Right lobe of liver (tissue), 6 donors: ENCODE results near the gene CLCN7. TPM values are rescaled to one million over a fixed set of nuclear protein-coding genes. Genes with fewer than 3 reads are reported as not detected.

ENCODE experiments used
- ATAC-seq, 4 donors: fragments of 200-7000 bp; cut with Tn5 transposase; one replicate each; pipeline ENCODE4 v1.9.1; 2020; ENCODE audit warnings: mild to moderate bottlenecking in 4 of 4, moderate library complexity in 4 of 4
- DNase-seq, 3 donors: peaks; one replicate each; pipeline ENCODE4 v3.0.0-alpha.2; 2020
- H3K27ac ChIP-seq, 3 donors: fragments of 200-600 bp; one replicate each; pipeline ENCODE4 v1.8.0; 2022
- H3K27me3 ChIP-seq, 2 donors: fragments of 200-600 bp; one replicate each; pipeline ENCODE4 v1.8.0; 2022
- H3K36me3 ChIP-seq, 4 donors: fragments of 200-600 bp; sonication (generic) in 1 of 4; one replicate each; pipeline versions ENCODE4 v1.5.1 to v1.8.0; 2017 to 2022; ENCODE audit warnings: control low read depth in 1 of 4
- H3K4me1 ChIP-seq, 4 donors: fragments of 200-600 bp; sonication (generic) in 1 of 4; one replicate each; pipeline versions ENCODE4 v1.5.1 to v1.8.0; 2017 to 2022; ENCODE audit warnings: control low read depth in 1 of 4
- H3K4me3 ChIP-seq, 3 donors: fragments of 200-600 bp; one replicate each; pipeline ENCODE4 v1.8.0; 2022
- H3K9me3 ChIP-seq, 4 donors: fragments of 200-600 bp; sonication (generic) in 1 of 4; one replicate each; pipeline versions ENCODE4 v1.5.1 to v1.8.0; 2017 to 2022; ENCODE audit warnings: control low read depth in 1 of 4
- CTCF ChIP-seq, 4 donors: fragments of 200-600 bp in 3 of 4; fragments of 450-650 bp in 1 of 4; IDR thresholded peaks; one replicate each; pipeline versions ENCODE4 v1.5.1 to v1.8.0; 2016 to 2022; ENCODE audit warnings: antibody characterized with exemption in 4 of 4, mild to moderate bottlenecking in 2 of 4
- POLR2A ChIP-seq: fragments of 450-650 bp; IDR thresholded peaks from one replicate; pipeline ENCODE4 v1.6.1; 2017; ENCODE audit warnings: antibody characterized with exemption, mild to moderate bottlenecking
- WGBS: methylation state at CpG from one replicate; pipeline ENCODE4 v1.1.6; 2018; ENCODE audit warnings: low coverage, low lambda C conversion rate; ENCODE audit not compliant: insufficient coverage; ENCODE audit errors: missing lambda C conversion rate; 5-methylcytosine and 5-hydroxymethylcytosine counted together
- intact Hi-C, 2 donors: fragments of 100-400 bp; cut with DNase I; formaldehyde crosslinking; loops; one replicate each; pipeline versions ENCODE4 v1.11.2 to v1.14.1; 2022
- total RNA-seq, 6 experiments: library from RNA; depleted of rRNA in 2 of 6; stranded (reverse); fragments of >200 nt in 2 of 6; fragmentation: NEBNext Ultra II Directional in 3 of 6; extraction: Animal tissue kit (Norgen Biotek cat#: 25700) in 3 of 6; gene quantifications; one replicate each; pipeline versions ENCODE4 v1.1.0 to v1.2.4, GENCODE V29; 2016 to 2023
- donor health status: DM: no; HTN: yes; CAD: no.
- donor health status: DM: no; HTN: no; CAD: no.
- donor health status: DM: no; HTN: no; CAD: no.
- donor health status: DM: no; HTN: yes; CAD: no.
- donor health status: DM: no; HTN: yes; CAD: no.

The CLCN7 gene
- total RNA-seq, 6 experiments from 2014 or later: 36.0 to 50.8 (median 40.8) TPM

GRCh38 chr16:1511662-1512569 is 37.1 kb upstream of the CLCN7 start:
- peak in 3 of 4 donors; percentile 32 to 54 (median 50) for ATAC-seq

GRCh38 chr16:1510941-1511351 is 36.1 kb upstream of the CLCN7 start:
- intact Hi-C loops: no loop called here
- H3K36me3 ChIP-seq: no peaks in the 10 kb centered on the region
- H3K9me3 ChIP-seq: no peaks in the 10 kb centered on the region
- no peak overlapping the region for H3K4me3 ChIP-seq
- DNase-seq: no peak
- 88% methylated on average over 4 of the region's 26 CpGs for WGBS
- TF ChIP-seq POLR2A: no peak
- TF ChIP-seq CTCF (IDR thresholded peaks at IDR 0.05): no peak
- no peaks in the 10 kb centered on the region for H3K27me3 ChIP-seq
- no peak overlapping the region for H3K27ac ChIP-seq
- no peaks in the 10 kb centered on the region for H3K4me1 ChIP-seq
- no peak for ATAC-seq

More at GRCh38 chr16:1511662-1512569, 37.1 kb upstream of the CLCN7 start:
- Histone ChIP-seq H3K27ac (peak overlapping the region in 2 of 3 donors; percentile 24 to 51), H3K27me3 (no peaks in the 10 kb centered on the region), H3K4me1 (no peaks in the 10 kb centered on the region), H3K36me3 (no peaks in the 10 kb centered on the region), H3K4me3 (no peak overlapping the region), H3K9me3 (no peaks in the 10 kb centered on the region)
- 71% methylated on average over 23 of the region's 30 CpGs for WGBS
- DNase-seq: no peak
- TF ChIP-seq POLR2A: no peak
- TF ChIP-seq CTCF (IDR thresholded peaks at IDR 0.05): no peak
- intact Hi-C loops: no loop called here

- 71% methylated on average over 4 of the region's 10 CpGs for WGBS
- no peaks in the 10 kb centered on the region for H3K4me1 ChIP-seq
- no peaks in the 10 kb centered on the region for H3K36me3 ChIP-seq
- DNase-seq: no peak
- no peak for TF ChIP-seq CTCF (IDR thresholded peaks at IDR 0.05)
- TF ChIP-seq POLR2A: no peak
- H3K27me3 ChIP-seq: no peaks in the 10 kb centered on the region
- no peak overlapping the region for H3K27ac ChIP-seq
- no peak for ATAC-seq
- no peaks in the 10 kb centered on the region for H3K9me3 ChIP-seq
- H3K4me3 ChIP-seq: no peak overlapping the region
- intact Hi-C loops: no loop called here
These were observed 35.4 kb upstream of the CLCN7 start for GRCh38 chr16:1510272-1510671.

GRCh38 chr16:1509307-1510221 is 34.7 kb upstream of the CLCN7 start:
- ATAC-seq: peak; percentile 29 to 67 (median 46)
- DNase-seq: peak in 2 of 3 donors; percentile 61 to 65
- H3K4me1 ChIP-seq: no peaks in the 10 kb centered on the region
- no peak overlapping the region for H3K4me3 ChIP-seq
- no peaks in the 10 kb centered on the region for H3K9me3 ChIP-seq
- no peak overlapping the region for H3K27ac ChIP-seq
- no peaks in the 10 kb centered on the region for H3K36me3 ChIP-seq
- H3K27me3 ChIP-seq: no peaks in the 10 kb centered on the region
- intact Hi-C loops: no loop called here
- TF ChIP-seq POLR2A (no peak), CTCF (IDR thresholded peaks at IDR 0.05) (no peak)
- 94% methylated on average over 11 of the region's 44 CpGs for WGBS
